GM23338 (cell line): ENCODE measurements around the gene OBSCN. TPM values are rescaled to one million over a fixed set of nuclear protein-coding genes. Genes with fewer than 3 reads are reported as not detected.
A peak's percentile ranks its signal among the peaks of the same experiment; 100 is the strongest.

Experiments used
- ATAC-seq: fragments of 200-7000 bp; cut with Tn5 transposase; 3 replicates; pipeline ENCODE4 v1.9.1; 2020
- DNase-seq: peaks from one replicate; pipeline ENCODE4 v3.0.0-alpha.2; 2015; ENCODE audit warnings: low spot score
- H2AFZ ChIP-seq: fragments of 200-600 bp; sonication (generic); 2 replicates; pipeline ENCODE4 v1.8.0; 2016; ENCODE audit warnings: antibody characterized with exemption, mild to moderate bottlenecking, moderate library complexity
- H3F3A ChIP-seq: fragments of 200-600 bp; sonication (generic); replicated peaks from 2 replicates; pipeline ENCODE4 v1.8.0; 2017; ENCODE audit warnings: antibody characterized with exemption, mixed run types, low read depth
- H3K27ac ChIP-seq: fragments of 200-600 bp; sonication (generic); 2 replicates; pipeline ENCODE4 v1.6.1; 2016; ENCODE audit warnings: low read depth
- H3K27me3 ChIP-seq: fragments of 200-600 bp; sonication (generic); 2 replicates; pipeline ENCODE4 v1.8.0; 2016; ENCODE audit warnings: mild to moderate bottlenecking, mixed run types, moderate library complexity; ENCODE audit not compliant: insufficient read depth
- H3K36me3 ChIP-seq: fragments of 200-600 bp; sonication (generic); 2 replicates; pipeline ENCODE4 v1.8.0; 2016; ENCODE audit warnings: mild to moderate bottlenecking; ENCODE audit not compliant: insufficient read depth
- H3K4me1 ChIP-seq: fragments of 200-600 bp; sonication (generic); 2 replicates; pipeline ENCODE4 v1.8.0; 2016; ENCODE audit warnings: mild to moderate bottlenecking, moderate library complexity; ENCODE audit not compliant: insufficient read depth
- H3K4me2 ChIP-seq: fragments of 200-600 bp; sonication (generic); 2 replicates; pipeline ENCODE4 v1.7.1; 2017; ENCODE audit warnings: mixed run types
- H3K4me3 ChIP-seq: fragments of 200-600 bp; sonication (generic); 2 replicates; pipeline ENCODE4 v1.6.1; 2016; ENCODE audit warnings: mixed run types
- H3K79me2 ChIP-seq: fragments of 200-600 bp; sonication (generic); replicated peaks from 2 replicates; pipeline ENCODE4 v1.8.0; 2017; ENCODE audit warnings: mild to moderate bottlenecking; ENCODE audit not compliant: insufficient read depth
- H3K9me2 ChIP-seq: fragments of 200-600 bp; sonication (generic); 2 replicates; pipeline ENCODE4 v1.8.0; 2017; ENCODE audit not compliant: insufficient read depth
- H4K20me1 ChIP-seq: fragments of 200-600 bp; sonication (generic); replicated peaks from 2 replicates; pipeline ENCODE4 v1.8.0; 2017; ENCODE audit warnings: mild to moderate bottlenecking; ENCODE audit not compliant: insufficient read depth
- H3K27ac Mint-ChIP-seq: 2 replicates; pipeline ENCODE4 v1.8.0; 2020; ENCODE audit warnings: inconsistent platforms, mild to moderate bottlenecking, moderate library complexity, mixed read lengths
- H3K27me3 Mint-ChIP-seq: 3 replicates; pipeline ENCODE4 v1.8.0; 2022; ENCODE audit warnings: low read depth, mild to moderate bottlenecking, moderate library complexity, mixed read lengths, inconsistent platforms; ENCODE audit not compliant: insufficient read depth, poor library complexity
- H3K36me3 Mint-ChIP-seq: 3 replicates; pipeline ENCODE4 v1.8.0; 2021; ENCODE audit warnings: low read depth, mild to moderate bottlenecking, inconsistent platforms, moderate library complexity, mixed read lengths
- H3K4me1 Mint-ChIP-seq: 3 replicates; pipeline ENCODE4 v1.8.0; 2020; ENCODE audit warnings: mild to moderate bottlenecking, inconsistent platforms, mixed read lengths
- H3K4me3 Mint-ChIP-seq: 3 replicates; pipeline ENCODE4 v1.8.0; 2021; ENCODE audit warnings: moderate library complexity, mild to moderate bottlenecking, inconsistent platforms, mixed read lengths
- H3K9me3 Mint-ChIP-seq: 3 replicates; pipeline ENCODE4 v1.8.0; 2020; ENCODE audit warnings: moderate library complexity, mild to moderate bottlenecking, inconsistent platforms, mixed read lengths
- CREB1 ChIP-seq: fragments of 250-450 bp; sonication (Bioruptor Pico); IDR thresholded peaks from 2 replicates; pipeline ENCODE4 v1.5.0; 2020; ENCODE audit warnings: low read depth, mild to moderate bottlenecking, moderate library complexity
- EZH2 ChIP-seq: fragments of 200-600 bp; sonication (generic); IDR thresholded peaks from one replicate; pipeline ENCODE4 v1.8.0; 2017; ENCODE audit warnings: antibody characterized with exemption, mild to moderate bottlenecking, low read depth; ENCODE audit not compliant: unreplicated experiment
- EZH2phosphoT487 ChIP-seq: fragments of 200-600 bp; sonication (generic); IDR thresholded peaks from one replicate; pipeline ENCODE4 v1.8.1; 2018; ENCODE audit warnings: antibody characterized with exemption; ENCODE audit not compliant: unreplicated experiment
- JUNB ChIP-seq: IDR thresholded peaks from one replicate; pipeline ENCODE4 v1.6.1; 2016; ENCODE audit warnings: antibody characterized with exemption; ENCODE audit not compliant: unreplicated experiment
- NANOG ChIP-seq: IDR thresholded peaks from 2 replicates; pipeline ENCODE4 v1.6.1; 2016; ENCODE audit warnings: antibody characterized with exemption, borderline replicate concordance
- POLR2AphosphoS5 ChIP-seq: IDR thresholded peaks from 2 replicates; pipeline ENCODE4 v1.6.1; 2016; ENCODE audit warnings: antibody characterized with exemption, low read depth
- STAT1 ChIP-seq: IDR thresholded peaks from one replicate; pipeline ENCODE4 v1.6.1; 2016; ENCODE audit warnings: antibody characterized with exemption; ENCODE audit not compliant: unreplicated experiment
- ZNF114 ChIP-seq: fragments of 250-450 bp; sonication (Bioruptor Pico); IDR thresholded peaks from 2 replicates; pipeline ENCODE4 v1.5.0; 2020; ENCODE audit warnings: mild to moderate bottlenecking, moderate library complexity
- ZNF331 ChIP-seq: fragments of 250-450 bp; sonication (Bioruptor Pico); IDR thresholded peaks from 2 replicates; pipeline ENCODE4 v1.5.0; 2020; ENCODE audit warnings: low read depth, mild to moderate bottlenecking, moderate library complexity
- polyA plus RNA-seq: library from polyadenylated mRNA; unstranded; fragments of >200 nt; fragmentation: Nextera tagmentation; extraction: Ambion mirVana; gene quantifications from 2 replicates; pipeline ENCODE4 v1.2.1, GENCODE V29; 2016
- total RNA-seq: library from RNA; depleted of rRNA; stranded (reverse); fragments of >200 nt; shearing (Covaris generic); gene quantifications from 2 replicates; pipeline ENCODE4 v1.2.3, GENCODE V29; 2014
- TF ChIP-seq, protein P1 (sequence below): IDR thresholded peaks from one replicate; pipeline ENCODE4 v1.6.1; 2018; ENCODE audit warnings: antibody characterized with exemption; ENCODE audit not compliant: unreplicated experiment
- TF ChIP-seq, protein P2 (sequence below), 2 experiments: fragments of 200-600 bp in 1 of 2; sonication (generic) in 1 of 2; conservative IDR thresholded peaks; 2 replicates each; pipeline versions ENCODE4 v1.5.1 to v1.6.1; 2016 to 2017; ENCODE audit warnings: antibody characterized with exemption in 2 of 2, low read depth in 2 of 2, mild to moderate bottlenecking in 2 of 2, moderate library complexity in 1 of 2
- TF ChIP-seq, protein P3 (sequence below): IDR thresholded peaks from 2 replicates; pipeline ENCODE4 v1.6.1; 2016; ENCODE audit warnings: antibody characterized with exemption

The OBSCN gene
- total and polyA plus RNA-seq, 2 experiments from 2014 or later: 8.4 to 38.5 TPM

DNA sequence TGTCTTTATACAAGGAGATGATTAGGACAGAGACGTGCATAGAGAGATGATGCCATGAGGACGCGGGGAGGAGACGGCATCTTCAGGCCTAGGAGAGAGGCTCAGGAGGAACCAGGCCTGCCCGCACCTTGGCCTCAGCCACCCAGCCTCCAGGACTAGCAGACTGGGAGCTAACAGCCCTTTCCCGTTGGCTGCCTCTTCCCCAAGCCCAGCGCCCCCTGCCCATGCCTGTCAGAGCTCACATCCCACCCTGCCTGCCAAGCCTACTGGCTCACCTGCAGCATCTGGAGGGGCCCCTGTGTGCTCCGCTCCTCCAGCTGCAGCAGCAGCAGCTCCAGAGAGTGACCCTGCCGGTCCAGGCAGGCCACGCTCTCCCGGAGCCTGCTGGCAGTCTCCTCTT lies 202.8 kb downstream of the OBSCN start:
- Histone ChIP-seq H3K79me2 (peaks cover 7% of the 10 kb centered on the region), H3F3A (0 out of 2 replicates have a peak, but pooled peaks cover 9% of the 10 kb centered on the region), H3K27ac (no peak overlapping the region), H3K4me2 (no peak overlapping the region), H3K9me2 (no peaks in the 10 kb centered on the region), H2AFZ (no peak overlapping the region), H3K27me3 (peaks cover 36% of the 10 kb centered on the region), H3K4me3 (no peak overlapping the region), H3K36me3 (no peaks in the 10 kb centered on the region), H3K4me1 (peaks cover 12% of the 10 kb centered on the region; the same call in 1 of the 2 replicates), H4K20me1 (peaks cover 3% of the 10 kb centered on the region)
- Mint-ChIP-seq H3K4me1 (peaks cover 15% of the 10 kb centered on the region), H3K36me3 (no peaks in the 10 kb centered on the region; the same call in 1 of the 3 replicates), H3K4me3 (no peak overlapping the region), H3K27me3 (peaks cover 30% of the 10 kb centered on the region), H3K27ac (no peak overlapping the region), H3K9me3 (no peaks in the 10 kb centered on the region)
- no peak for ATAC-seq
- peak; percentile 39 for DNase-seq
- TF ChIP-seq, protein P1, sequence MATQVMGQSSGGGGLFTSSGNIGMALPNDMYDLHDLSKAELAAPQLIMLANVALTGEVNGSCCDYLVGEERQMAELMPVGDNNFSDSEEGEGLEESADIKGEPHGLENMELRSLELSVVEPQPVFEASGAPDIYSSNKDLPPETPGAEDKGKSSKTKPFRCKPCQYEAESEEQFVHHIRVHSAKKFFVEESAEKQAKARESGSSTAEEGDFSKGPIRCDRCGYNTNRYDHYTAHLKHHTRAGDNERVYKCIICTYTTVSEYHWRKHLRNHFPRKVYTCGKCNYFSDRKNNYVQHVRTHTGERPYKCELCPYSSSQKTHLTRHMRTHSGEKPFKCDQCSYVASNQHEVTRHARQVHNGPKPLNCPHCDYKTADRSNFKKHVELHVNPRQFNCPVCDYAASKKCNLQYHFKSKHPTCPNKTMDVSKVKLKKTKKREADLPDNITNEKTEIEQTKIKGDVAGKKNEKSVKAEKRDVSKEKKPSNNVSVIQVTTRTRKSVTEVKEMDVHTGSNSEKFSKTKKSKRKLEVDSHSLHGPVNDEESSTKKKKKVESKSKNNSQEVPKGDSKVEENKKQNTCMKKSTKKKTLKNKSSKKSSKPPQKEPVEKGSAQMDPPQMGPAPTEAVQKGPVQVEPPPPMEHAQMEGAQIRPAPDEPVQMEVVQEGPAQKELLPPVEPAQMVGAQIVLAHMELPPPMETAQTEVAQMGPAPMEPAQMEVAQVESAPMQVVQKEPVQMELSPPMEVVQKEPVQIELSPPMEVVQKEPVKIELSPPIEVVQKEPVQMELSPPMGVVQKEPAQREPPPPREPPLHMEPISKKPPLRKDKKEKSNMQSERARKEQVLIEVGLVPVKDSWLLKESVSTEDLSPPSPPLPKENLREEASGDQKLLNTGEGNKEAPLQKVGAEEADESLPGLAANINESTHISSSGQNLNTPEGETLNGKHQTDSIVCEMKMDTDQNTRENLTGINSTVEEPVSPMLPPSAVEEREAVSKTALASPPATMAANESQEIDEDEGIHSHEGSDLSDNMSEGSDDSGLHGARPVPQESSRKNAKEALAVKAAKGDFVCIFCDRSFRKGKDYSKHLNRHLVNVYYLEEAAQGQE: no peak
- TF ChIP-seq STAT1: no peak
- no peak for TF ChIP-seq NANOG
- TF ChIP-seq EZH2phosphoT487: no peak
- TF ChIP-seq JUNB: no peak
- TF ChIP-seq ZNF331 (CRISPR knock-in tag): no peak
- TF ChIP-seq, protein P2, sequence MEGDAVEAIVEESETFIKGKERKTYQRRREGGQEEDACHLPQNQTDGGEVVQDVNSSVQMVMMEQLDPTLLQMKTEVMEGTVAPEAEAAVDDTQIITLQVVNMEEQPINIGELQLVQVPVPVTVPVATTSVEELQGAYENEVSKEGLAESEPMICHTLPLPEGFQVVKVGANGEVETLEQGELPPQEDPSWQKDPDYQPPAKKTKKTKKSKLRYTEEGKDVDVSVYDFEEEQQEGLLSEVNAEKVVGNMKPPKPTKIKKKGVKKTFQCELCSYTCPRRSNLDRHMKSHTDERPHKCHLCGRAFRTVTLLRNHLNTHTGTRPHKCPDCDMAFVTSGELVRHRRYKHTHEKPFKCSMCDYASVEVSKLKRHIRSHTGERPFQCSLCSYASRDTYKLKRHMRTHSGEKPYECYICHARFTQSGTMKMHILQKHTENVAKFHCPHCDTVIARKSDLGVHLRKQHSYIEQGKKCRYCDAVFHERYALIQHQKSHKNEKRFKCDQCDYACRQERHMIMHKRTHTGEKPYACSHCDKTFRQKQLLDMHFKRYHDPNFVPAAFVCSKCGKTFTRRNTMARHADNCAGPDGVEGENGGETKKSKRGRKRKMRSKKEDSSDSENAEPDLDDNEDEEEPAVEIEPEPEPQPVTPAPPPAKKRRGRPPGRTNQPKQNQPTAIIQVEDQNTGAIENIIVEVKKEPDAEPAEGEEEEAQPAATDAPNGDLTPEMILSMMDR (conservative IDR thresholded peaks at IDR 0.05; ENCODE audit: low read depth in 2 of 2): peak in 1 of 2 experiments; percentile 23; a peak in 1 of 4 replicates
- TF ChIP-seq EZH2: no peak

DNA sequence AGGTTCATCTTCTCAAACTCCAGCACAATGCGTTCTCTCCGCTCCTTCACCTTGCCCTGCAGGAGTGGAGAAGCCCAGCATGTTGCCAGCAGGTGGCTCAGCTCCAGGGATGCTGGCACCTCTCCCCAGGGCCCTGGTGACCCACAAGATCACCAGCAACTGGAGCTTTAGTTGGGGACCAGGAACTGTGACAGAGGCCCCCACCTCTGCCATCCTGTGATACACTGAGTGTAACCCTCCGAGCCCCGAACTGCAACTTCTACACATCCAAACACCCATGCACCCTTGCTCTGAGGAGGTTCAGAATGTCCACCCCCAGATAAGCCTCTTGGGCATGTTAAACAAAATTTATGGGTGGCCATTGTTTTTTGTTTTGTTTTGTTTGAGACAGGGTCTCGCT lies 203.3 kb downstream of the OBSCN start:
- Histone ChIP-seq H2AFZ (no peak overlapping the region), H3K4me1 (peaks cover 13% of the 10 kb centered on the region; the same call in 1 of the 2 replicates), H3K27ac (no peak overlapping the region), H3K4me2 (no peak overlapping the region), H3K79me2 (peaks cover 5% of the 10 kb centered on the region; the same call in 1 of the 2 replicates), H3F3A (0 out of 2 replicates have a peak, but pooled peaks cover 12% of the 10 kb centered on the region), H4K20me1 (peaks cover 4% of the 10 kb centered on the region), H3K36me3 (no peaks in the 10 kb centered on the region), H3K27me3 (peaks cover 41% of the 10 kb centered on the region), H3K4me3 (no peak overlapping the region), H3K9me2 (no peaks in the 10 kb centered on the region)
- H3K27me3 Mint-ChIP-seq: peaks cover 32% of the 10 kb centered on the region
- peaks cover 18% of the 10 kb centered on the region for H3K4me1 Mint-ChIP-seq
- DNase-seq: no peak
- no peaks in the 10 kb centered on the region; the same call in 1 of the 3 replicates for H3K36me3 Mint-ChIP-seq
- TF ChIP-seq, protein P2 (conservative IDR thresholded peaks at IDR 0.05; ENCODE audit: low read depth in 2 of 2): no peak
- TF ChIP-seq POLR2AphosphoS5 (no peak), EZH2phosphoT487 (no peak), STAT1 (no peak), CREB1 (CRISPR knock-in tag) (no peak), EZH2 (no peak), JUNB (no peak), ZNF114 (no peak)
- TF ChIP-seq, protein P1: no peak
- TF ChIP-seq, protein P3, sequence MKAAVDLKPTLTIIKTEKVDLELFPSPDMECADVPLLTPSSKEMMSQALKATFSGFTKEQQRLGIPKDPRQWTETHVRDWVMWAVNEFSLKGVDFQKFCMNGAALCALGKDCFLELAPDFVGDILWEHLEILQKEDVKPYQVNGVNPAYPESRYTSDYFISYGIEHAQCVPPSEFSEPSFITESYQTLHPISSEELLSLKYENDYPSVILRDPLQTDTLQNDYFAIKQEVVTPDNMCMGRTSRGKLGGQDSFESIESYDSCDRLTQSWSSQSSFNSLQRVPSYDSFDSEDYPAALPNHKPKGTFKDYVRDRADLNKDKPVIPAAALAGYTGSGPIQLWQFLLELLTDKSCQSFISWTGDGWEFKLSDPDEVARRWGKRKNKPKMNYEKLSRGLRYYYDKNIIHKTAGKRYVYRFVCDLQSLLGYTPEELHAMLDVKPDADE: no peak
- ATAC-seq: no peak
- no peak overlapping the region for H3K27ac Mint-ChIP-seq
- H3K9me3 Mint-ChIP-seq: no peaks in the 10 kb centered on the region
- no peak overlapping the region for H3K4me3 Mint-ChIP-seq
